SKM-1 treated with dmso at 0.1 percent for 144 hours (cell line): ENCODE results near the gene UNC13B.
A peak's percentile ranks its signal among the peaks of the same experiment; 100 is the strongest.

Experiments used
- DNase-seq: peaks from one replicate; lab custom pipeline; 2025; ENCODE audit not compliant: unreplicated experiment; lab: John Stamatoyannopoulos, UW

The UNC13B gene

GRCh38 chr9:35415402-35416097 lies 253.7 kb downstream of the UNC13B start:
- no peak for DNase-seq

- DNase-seq, result no peak
These were observed 254.3 kb downstream of the UNC13B start for GRCh38 chr9:35416098-35416427.

GRCh38 chr9:35422346-35422745 lies 260.5 kb downstream of the UNC13B start:
- no peak for DNase-seq

- DNase-seq, result no peak
These were observed 260.9 kb downstream of the UNC13B start for GRCh38 chr9:35422753-35423152.

- no peak for DNase-seq
These were observed 261.7 kb downstream of the UNC13B start for GRCh38 chr9:35423499-35423898.

- DNase-seq, result no peak
These were observed 262.8 kb downstream of the UNC13B start for GRCh38 chr9:35424356-35425352.

- DNase-seq, result no peak
These were observed 264.8 kb downstream of the UNC13B start for GRCh38 chr9:35426627-35427026.

- no peak for DNase-seq
These were observed 269.7 kb downstream of the UNC13B start for GRCh38 chr9:35431467-35431866.

GRCh38 chr9:35432076-35432475 lies 270.3 kb downstream of the UNC13B start:
- DNase-seq, result no peak

GRCh38 chr9:35436933-35437332 lies 275.1 kb downstream of the UNC13B start:
- DNase-seq, result peak; percentile 29

GRCh38 chr9:35446012-35446411 lies 284.2 kb downstream of the UNC13B start:
- no peak for DNase-seq

GRCh38 chr9:35448496-35448895 lies 286.7 kb downstream of the UNC13B start:
- DNase-seq, result no peak

GRCh38 chr9:35452481-35452880 lies 290.7 kb downstream of the UNC13B start:
- DNase-seq, result no peak

- DNase-seq, result no peak
These were observed 292.0 kb downstream of the UNC13B start for GRCh38 chr9:35453786-35454185.
